ENCODE data around the gene FAM216B.

GRCh38 chr13:42832341-42833096 is 51.1 kb downstream of the FAM216B start:
- TF ChIP-seq, protein P1, sequence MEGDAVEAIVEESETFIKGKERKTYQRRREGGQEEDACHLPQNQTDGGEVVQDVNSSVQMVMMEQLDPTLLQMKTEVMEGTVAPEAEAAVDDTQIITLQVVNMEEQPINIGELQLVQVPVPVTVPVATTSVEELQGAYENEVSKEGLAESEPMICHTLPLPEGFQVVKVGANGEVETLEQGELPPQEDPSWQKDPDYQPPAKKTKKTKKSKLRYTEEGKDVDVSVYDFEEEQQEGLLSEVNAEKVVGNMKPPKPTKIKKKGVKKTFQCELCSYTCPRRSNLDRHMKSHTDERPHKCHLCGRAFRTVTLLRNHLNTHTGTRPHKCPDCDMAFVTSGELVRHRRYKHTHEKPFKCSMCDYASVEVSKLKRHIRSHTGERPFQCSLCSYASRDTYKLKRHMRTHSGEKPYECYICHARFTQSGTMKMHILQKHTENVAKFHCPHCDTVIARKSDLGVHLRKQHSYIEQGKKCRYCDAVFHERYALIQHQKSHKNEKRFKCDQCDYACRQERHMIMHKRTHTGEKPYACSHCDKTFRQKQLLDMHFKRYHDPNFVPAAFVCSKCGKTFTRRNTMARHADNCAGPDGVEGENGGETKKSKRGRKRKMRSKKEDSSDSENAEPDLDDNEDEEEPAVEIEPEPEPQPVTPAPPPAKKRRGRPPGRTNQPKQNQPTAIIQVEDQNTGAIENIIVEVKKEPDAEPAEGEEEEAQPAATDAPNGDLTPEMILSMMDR (IDR thresholded peaks at IDR 0.05): no peak
- no peak for TF ChIP-seq POLR2A (IDR thresholded peaks at IDR 0.05)

Data from Peyer's patch (tissue), 4 donors.